Daoy (cell line): ENCODE measurements around the gene PLAC9. TPM values are rescaled to one million over a fixed set of nuclear protein-coding genes. Genes with fewer than 3 reads are reported as not detected.

ENCODE experiments used
- DNase-seq: peaks from one replicate; pipeline ENCODE4 v3.0.0-alpha.2; 2015; ENCODE audit warnings: low read depth
- total RNA-seq: library from RNA; depleted of rRNA; stranded (reverse); fragments of >200 nt; shearing (Covaris generic); gene quantifications from 2 replicates; pipeline ENCODE4 v1.2.3, GENCODE V29; 2014; rRNA removed

The PLAC9 gene
- total RNA-seq, 1 experiment from 2014 or later, result not detected

- DNase-seq, result no peak
Measured at GRCh38 chr10:80184291-80184690, 51.8 kb downstream of the PLAC9 start.

DNA sequence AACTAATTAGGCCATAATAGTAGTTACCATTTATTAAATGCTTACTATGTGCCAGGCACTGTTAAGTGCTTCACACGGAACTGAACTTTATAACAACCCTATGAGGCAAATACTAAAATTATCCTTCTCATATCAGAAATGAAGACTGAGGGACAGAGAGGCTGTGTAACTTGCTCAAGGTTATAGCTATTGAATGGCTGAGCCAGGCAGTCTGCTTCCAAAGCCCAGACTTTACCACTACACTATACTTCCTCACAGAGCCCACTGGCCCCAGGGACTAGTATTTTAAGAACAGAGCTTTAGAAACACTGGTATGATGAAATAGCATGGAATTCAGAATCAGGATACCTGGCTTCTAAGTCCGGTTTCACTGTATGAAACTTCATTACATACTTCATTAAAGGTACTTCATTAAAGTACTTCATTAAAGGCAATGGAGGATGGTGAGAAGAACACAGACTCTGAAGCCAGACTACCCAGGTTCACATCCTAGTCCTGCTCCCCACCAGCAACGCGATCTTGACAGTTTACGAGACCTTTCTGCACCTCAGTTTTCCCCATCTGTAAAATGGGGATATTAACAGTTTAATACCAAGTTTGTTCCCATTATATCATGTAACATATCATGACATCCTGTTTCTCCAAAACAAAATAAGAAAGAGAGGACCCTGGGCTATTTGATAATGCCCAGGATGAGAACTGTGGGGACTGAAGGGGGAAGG is 53.2 kb downstream of the PLAC9 start:
- no peak for DNase-seq

DNA sequence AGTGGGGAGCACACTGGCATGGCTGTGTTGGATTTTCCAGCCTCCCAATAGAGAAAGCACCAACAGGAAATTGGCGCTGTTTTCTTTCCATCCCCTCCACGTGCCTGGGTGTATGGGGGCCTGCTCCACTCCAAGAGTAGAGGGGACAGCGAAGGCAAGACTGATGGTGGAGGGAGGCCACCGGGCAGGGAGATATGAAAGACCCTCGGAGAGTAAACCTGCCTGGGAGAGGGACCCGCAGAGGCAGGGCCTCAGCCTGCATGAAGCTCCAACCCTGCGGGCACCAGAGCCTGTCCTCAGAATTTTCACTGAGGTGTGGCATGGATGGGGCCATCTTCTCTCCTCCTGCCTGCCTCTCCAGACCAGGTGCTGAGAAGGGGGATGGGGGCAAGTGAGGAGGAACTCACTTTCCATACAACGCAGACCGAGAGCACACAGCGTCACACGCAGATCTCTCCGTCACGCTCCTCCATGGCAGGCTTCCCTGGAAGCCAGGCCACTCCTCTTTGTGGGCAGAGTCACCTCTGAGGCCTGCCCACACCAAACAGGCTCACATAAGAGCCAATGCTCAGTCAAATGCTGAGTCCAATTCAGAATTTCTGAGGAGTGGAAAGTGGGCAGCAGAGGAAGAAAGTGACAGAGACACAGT is 54.0 kb downstream of the PLAC9 start:
- no peak for DNase-seq

DNA sequence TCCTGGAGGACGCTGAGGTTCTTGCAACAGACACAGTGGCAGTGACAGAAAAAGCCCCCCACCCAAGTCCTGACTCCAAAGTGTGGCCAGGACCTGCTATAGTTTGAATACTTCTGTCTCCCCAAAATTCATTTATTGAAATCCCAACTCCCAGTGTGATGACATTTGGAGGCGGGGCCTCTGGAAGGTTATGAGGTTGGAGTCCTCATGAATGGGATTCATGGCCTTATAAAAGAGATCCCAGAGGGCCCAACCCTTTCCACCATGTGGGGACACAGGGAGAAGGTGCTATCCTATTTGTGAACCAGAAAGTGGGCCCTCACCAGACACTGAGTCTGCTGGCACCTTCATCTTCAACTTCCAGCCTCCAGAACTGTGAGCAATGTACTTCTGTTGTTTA is 54.5 kb downstream of the PLAC9 start:
- no peak for DNase-seq

DNA sequence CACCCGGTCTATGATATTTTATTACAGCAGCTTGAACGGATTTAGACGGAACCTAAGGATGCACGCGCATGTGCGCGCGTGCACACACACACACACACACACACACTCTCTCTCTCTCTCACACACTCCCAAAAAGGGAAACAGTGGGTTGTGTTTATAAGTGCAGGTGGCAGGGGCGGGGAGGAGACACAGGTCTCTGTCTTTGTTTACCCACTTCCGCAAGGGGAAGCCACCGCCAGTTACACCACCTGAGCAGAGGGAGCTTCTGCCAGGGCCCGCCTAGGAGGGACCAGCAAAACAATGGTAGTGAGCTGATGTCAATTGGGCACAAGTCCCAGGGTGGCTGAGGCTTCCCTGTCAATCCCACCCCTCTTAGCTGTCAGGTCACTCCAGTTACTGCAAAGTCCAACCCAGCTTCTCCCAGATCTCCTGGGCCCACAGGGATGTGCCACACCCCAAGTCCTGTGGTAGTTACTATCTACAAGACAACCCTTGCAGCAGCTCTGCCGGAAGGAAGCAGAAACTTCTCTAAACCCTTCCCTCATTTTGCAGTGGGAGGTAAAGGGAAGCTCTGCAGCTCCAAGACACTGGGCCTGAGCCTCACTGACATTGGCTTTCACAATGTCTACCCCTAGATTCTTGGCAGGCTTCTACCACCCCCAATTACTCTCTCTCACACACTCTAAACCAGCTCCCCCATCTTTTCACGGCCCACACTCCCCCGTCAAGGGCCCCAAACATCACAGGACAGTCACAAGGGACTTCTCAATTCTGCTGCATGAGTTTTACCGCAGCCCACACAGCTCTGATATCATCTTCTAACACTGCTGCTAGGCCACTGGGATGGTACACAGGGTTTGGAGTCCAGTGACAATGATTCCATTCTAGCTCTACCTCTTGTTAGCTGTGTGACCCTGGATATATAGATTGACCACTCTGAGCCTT is 55.2 kb downstream of the PLAC9 start:
- DNase-seq, result no peak

DNA sequence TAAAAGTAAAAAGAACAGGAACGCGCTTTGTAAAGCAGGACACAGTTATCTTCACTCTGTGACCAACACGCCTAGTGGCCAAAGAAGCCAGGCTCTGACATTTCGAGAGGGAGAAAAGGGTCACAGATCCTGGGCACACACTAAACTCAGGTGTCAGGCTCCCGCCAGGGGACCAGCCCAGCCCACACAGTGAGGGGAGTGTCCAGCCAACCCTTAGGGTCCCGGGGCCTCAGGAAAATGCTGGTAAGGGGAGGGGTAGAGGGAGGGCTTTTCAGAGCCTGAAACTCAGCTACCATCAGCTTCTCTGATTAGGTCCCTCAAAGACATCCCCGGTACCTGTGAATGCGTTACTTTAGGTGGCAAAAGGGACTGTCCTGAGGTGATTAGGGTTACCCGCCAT is 56.2 kb downstream of the PLAC9 start:
- no peak for DNase-seq

GRCh38 chr10:80191589-80192270 is 59.2 kb downstream of the PLAC9 start:
- no peak for DNase-seq

GRCh38 chr10:80192553-80192952 is 60.0 kb downstream of the PLAC9 start:
- DNase-seq, result no peak

DNA sequence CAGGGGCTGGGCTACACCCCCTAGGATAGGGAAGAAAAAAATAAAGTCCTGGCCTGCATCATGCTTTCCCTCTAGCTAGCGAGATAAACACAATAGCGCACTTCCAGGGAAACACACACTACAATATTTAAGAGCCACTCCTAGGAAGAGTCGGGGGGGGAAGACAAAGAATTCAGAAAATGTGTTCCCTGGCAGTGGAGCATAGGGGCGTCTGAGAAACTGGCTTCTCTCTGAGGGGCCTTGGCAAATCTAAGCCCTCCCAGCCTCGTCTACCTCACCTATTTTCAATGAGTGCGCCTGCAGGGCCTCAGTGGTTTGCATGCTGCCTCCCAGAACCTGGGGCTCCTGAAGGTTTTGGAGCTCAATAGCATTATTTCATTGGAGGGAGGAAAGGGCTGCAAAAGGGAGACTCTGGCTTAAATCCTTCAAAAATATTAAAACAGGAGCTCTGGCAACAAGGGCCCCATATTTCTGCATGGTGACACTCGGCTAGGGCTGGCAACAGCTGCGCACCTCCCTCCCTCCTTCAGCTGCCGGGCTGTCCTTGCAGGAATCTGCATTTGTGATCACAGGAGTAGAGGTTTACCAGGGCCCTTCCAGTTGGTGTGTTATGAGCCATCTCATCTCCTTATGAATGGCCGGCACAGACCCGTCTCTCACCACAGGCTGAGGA is 62.0 kb downstream of the PLAC9 start:
- no peak for DNase-seq

Other genes starting within 250 kb of the PLAC9 start
- gene SFTPD, start 183.6 kb upstream of the PLAC9 start, total RNA-seq, result not detected in 2 replicates
- 4.4 and 5.5 TPM in 2 replicates for gene TMEM254, start 54.1 kb upstream of the PLAC9 start, total RNA-seq
- gene ANXA11, start 72.8 kb downstream of the PLAC9 start, total RNA-seq, result 34.2 and 43.6 TPM in 2 replicates
- 0.29 TPM in 1 of 2 replicates, not detected in the other for gene MAT1A, start 156.9 kb downstream of the PLAC9 start, total RNA-seq
- not detected in 2 replicates for gene DYDC1, start 224.0 kb downstream of the PLAC9 start, total RNA-seq
- gene DYDC2, start 224.1 kb downstream of the PLAC9 start, total RNA-seq, result not detected in 2 replicates